C4-2B (cell line): ENCODE measurements around the gene EPN2.

Experiments used
- CTCF ChIP-seq: fragments of 450-650 bp; conservative IDR thresholded peaks from 2 replicates; pipeline ENCODE4 v1.5.1; 2017; ENCODE audit warnings: mild to moderate bottlenecking
- ZFX ChIP-seq: fragments of 450-650 bp; IDR thresholded peaks from 2 replicates; pipeline ENCODE4 v1.6.1; 2017

- no peak for TF ChIP-seq CTCF
- no peak for TF ChIP-seq ZFX
Observed at GRCh38 chr17:19248151-19248927, 11.2 kb downstream of the EPN2 start.
